MM.1S (cell line): Measurements from ENCODE around the gene STX8.

ENCODE experiments used
- DNase-seq: peaks from one replicate; pipeline ENCODE4 v3.0.0-alpha.2; 2015
- H2AFZ ChIP-seq: fragments of 300-600 bp; sonication (generic); 2 replicates; pipeline ENCODE4 v1.6.0; 2016; ENCODE audit warnings: antibody characterized with exemption, low read length
- H3F3A ChIP-seq: fragments of 300-600 bp; sonication (generic); 2 replicates; pipeline ENCODE4 v1.6.1; 2016; ENCODE audit warnings: mild to moderate bottlenecking, antibody characterized with exemption, low read length, moderate library complexity, mixed read lengths; ENCODE audit not compliant: insufficient read depth
- H3K27ac ChIP-seq: fragments of 300-600 bp; sonication (generic); 2 replicates; pipeline ENCODE4 v1.5.1; 2016; ENCODE audit warnings: mild to moderate bottlenecking, low read length
- H3K27me3 ChIP-seq: fragments of 300-600 bp; sonication (generic); replicated peaks from 2 replicates; pipeline ENCODE4 v1.6.0; 2016; ENCODE audit warnings: low read length; ENCODE audit not compliant: insufficient read depth
- H3K36me3 ChIP-seq: fragments of 300-600 bp; sonication (generic); replicated peaks from 2 replicates; pipeline ENCODE4 v1.6.1; 2016; ENCODE audit warnings: mild to moderate bottlenecking, low read length, mixed read lengths; ENCODE audit not compliant: insufficient read depth
- H3K4me1 ChIP-seq: fragments of 300-600 bp; sonication (generic); 2 replicates; pipeline ENCODE4 v1.6.1; 2016; ENCODE audit warnings: low read length, mixed read lengths
- H3K4me2 ChIP-seq: fragments of 300-600 bp; sonication (generic); 2 replicates; pipeline ENCODE4 v1.6.0; 2016; ENCODE audit warnings: low read depth, low read length
- H3K4me3 ChIP-seq: fragments of 300-600 bp; sonication (generic); 2 replicates; pipeline ENCODE4 v1.5.1; 2016; ENCODE audit warnings: low read length, mixed read lengths
- H3K79me2 ChIP-seq: fragments of 300-600 bp; sonication (generic); 2 replicates; pipeline ENCODE4 v1.6.1; 2016; ENCODE audit warnings: mixed run types, low read length, mixed read lengths
- H3K9ac ChIP-seq: fragments of 300-600 bp; sonication (generic); 2 replicates; pipeline ENCODE4 v1.6.1; 2016; ENCODE audit warnings: low read length, mixed read lengths
- H3K9me2 ChIP-seq: fragments of 300-600 bp; sonication (generic); replicated peaks from 2 replicates; pipeline ENCODE4 v1.6.1; 2016; ENCODE audit warnings: mild to moderate bottlenecking, low read length, mixed read lengths; ENCODE audit not compliant: insufficient read depth
- H3K9me3 ChIP-seq: fragments of 300-600 bp; sonication (generic); replicated peaks from 2 replicates; pipeline ENCODE4 v1.6.1; 2016; ENCODE audit warnings: mild to moderate bottlenecking, low read length, mixed read lengths; ENCODE audit not compliant: insufficient read depth
- H4K20me1 ChIP-seq: fragments of 300-600 bp; sonication (generic); 2 replicates; pipeline ENCODE4 v1.6.1; 2016; ENCODE audit warnings: mild to moderate bottlenecking, low read length, moderate library complexity, mixed read lengths; ENCODE audit not compliant: insufficient read depth
- EZH2 ChIP-seq: fragments of 300-600 bp; sonication (generic); optimal IDR thresholded peaks from 2 replicates; pipeline ENCODE3; 2017; ENCODE audit warnings: low read depth, mild to moderate bottlenecking, antibody characterized with exemption, low read length, mixed read lengths
- EZH2phosphoT487 ChIP-seq: fragments of 300-600 bp; sonication (generic); IDR thresholded peaks from 2 replicates; pipeline ENCODE4 v1.6.1; 2018; ENCODE audit warnings: antibody characterized with exemption, low read length
- TF ChIP-seq, protein P1 (sequence below): fragments of 300-600 bp; sonication (generic); IDR thresholded peaks from 2 replicates; pipeline ENCODE4 v1.5.1; 2016; ENCODE audit warnings: antibody characterized with exemption, low read length, mixed read lengths

STX8 gene

DNA sequence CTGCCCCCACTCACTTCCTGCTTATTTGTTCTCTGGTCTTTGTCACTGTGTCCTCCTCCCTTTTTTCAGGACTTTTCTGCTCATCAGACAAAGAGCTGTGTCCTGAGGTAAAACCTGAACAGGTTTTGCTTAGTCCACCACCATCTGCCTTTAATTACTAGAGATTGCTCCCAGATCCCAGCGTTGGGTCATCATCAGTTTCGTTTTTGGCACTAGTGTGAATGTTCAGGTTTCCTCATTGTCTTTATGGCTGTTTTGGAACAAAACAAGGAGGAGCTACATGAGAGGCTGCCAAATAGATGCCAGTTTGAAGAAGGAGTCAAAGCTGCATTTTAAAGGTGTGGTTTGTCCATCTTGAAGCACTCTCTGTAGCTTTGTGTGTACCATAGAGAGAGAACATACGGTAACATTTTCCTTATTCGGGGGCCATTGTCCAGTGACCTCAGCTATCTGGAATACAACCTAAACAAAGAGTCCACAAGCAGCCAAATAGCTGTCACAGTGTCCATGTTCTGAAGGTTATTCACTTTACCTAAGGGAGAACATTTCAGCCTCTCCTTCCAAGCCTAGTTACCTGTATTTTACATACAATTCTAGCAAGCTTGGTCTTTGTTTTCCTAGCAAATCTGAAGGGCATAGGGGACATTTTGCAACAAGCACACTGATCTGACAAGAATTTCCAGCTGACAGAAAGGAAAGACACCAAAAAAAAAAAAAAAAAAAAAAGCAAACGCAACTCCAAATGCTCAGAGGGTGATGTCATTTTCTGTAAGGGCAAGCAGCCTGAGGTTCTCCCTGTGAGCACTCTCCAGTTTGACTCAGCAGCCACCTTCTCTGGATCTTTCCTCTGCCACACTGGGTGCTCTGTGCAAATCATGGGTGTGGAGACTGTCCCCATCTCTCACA, 358.2 kb downstream of the STX8 start:
- TF ChIP-seq, protein P1, sequence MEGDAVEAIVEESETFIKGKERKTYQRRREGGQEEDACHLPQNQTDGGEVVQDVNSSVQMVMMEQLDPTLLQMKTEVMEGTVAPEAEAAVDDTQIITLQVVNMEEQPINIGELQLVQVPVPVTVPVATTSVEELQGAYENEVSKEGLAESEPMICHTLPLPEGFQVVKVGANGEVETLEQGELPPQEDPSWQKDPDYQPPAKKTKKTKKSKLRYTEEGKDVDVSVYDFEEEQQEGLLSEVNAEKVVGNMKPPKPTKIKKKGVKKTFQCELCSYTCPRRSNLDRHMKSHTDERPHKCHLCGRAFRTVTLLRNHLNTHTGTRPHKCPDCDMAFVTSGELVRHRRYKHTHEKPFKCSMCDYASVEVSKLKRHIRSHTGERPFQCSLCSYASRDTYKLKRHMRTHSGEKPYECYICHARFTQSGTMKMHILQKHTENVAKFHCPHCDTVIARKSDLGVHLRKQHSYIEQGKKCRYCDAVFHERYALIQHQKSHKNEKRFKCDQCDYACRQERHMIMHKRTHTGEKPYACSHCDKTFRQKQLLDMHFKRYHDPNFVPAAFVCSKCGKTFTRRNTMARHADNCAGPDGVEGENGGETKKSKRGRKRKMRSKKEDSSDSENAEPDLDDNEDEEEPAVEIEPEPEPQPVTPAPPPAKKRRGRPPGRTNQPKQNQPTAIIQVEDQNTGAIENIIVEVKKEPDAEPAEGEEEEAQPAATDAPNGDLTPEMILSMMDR: no peak
- TF ChIP-seq EZH2: no peak
- no peak for TF ChIP-seq EZH2phosphoT487

DNA sequence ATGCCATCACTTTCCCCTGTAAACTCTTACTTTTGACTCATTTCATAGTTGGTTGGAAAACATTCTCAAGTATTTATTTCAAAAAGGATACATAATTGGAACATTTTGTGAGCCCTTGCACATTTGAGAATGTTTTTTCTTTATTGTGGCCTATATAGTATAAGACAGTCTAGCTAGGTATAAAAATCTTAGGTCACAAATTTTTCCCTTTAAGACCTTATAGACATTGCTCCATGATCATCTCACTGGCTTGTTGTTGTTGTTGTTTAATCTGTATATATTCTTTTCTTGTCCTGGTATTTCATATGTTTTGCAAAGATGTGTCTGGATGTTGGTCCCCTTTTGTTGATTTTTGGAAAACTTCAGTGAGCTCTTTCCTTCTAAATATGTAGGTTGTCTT, 360.2 kb downstream of the STX8 start:
- H3K4me2 ChIP-seq: no peak overlapping the region
- H2AFZ ChIP-seq: no peak overlapping the region
- H4K20me1 ChIP-seq: no peaks in the 10 kb centered on the region
- DNase-seq: no peak
- H3K9ac ChIP-seq: no peak overlapping the region
- no peak overlapping the region for H3K27ac ChIP-seq
- H3K27me3 ChIP-seq: peaks cover 19% of the 10 kb centered on the region
- H3K36me3 ChIP-seq: no peaks in the 10 kb centered on the region
- H3K79me2 ChIP-seq: no peaks in the 10 kb centered on the region
- no peaks in the 10 kb centered on the region for H3K4me1 ChIP-seq
- no peaks in the 10 kb centered on the region for H3K9me2 ChIP-seq
- H3K9me3 ChIP-seq: no peaks in the 10 kb centered on the region
- no peak overlapping the region for H3K4me3 ChIP-seq
- no peaks in the 10 kb centered on the region for H3F3A ChIP-seq
- no peak for TF ChIP-seq EZH2
- TF ChIP-seq, protein P1: no peak
- no peak for TF ChIP-seq EZH2phosphoT487

More for the DNA sequence above, 358.2 kb downstream of the STX8 start:
- Histone ChIP-seq H3K4me1 (no peaks in the 10 kb centered on the region), H3K9me2 (no peaks in the 10 kb centered on the region), H3K4me3 (no peak overlapping the region), H4K20me1 (no peaks in the 10 kb centered on the region), H3K27ac (no peak overlapping the region), H3K9me3 (no peaks in the 10 kb centered on the region), H3F3A (no peaks in the 10 kb centered on the region), H3K79me2 (no peaks in the 10 kb centered on the region), H3K9ac (no peak overlapping the region), H2AFZ (no peak overlapping the region), H3K36me3 (no peaks in the 10 kb centered on the region), H3K4me2 (0 out of 2 replicates have a peak overlapping the region, but pooled peaks have one; percentile 1), H3K27me3 (peaks cover 23% of the 10 kb centered on the region)
- no peak for DNase-seq

DNA sequence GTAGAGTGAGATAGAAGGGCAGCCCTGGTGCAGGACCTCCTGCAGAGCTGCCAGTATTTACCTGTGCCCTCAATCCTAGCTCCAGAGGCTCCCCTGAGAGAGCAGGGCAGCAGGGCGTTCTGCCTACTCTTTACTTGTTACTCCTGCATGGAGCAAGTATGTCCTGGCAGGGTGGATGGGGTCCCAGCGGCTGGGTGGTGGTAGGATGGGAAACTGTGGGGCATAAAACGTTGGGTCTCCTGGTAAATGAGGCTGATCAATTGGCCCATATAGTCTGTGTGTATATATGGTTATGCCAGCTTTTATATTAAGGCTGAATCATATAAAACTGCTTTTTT, 362.3 kb downstream of the STX8 start:
- H2AFZ ChIP-seq: no peak overlapping the region
- no peaks in the 10 kb centered on the region for H3K9me2 ChIP-seq
- H3K79me2 ChIP-seq: no peaks in the 10 kb centered on the region
- DNase-seq: no peak
- H3K27me3 ChIP-seq: peaks cover 11% of the 10 kb centered on the region
- H3K9ac ChIP-seq: no peak overlapping the region
- no peak overlapping the region for H3K4me3 ChIP-seq
- no peaks in the 10 kb centered on the region for H3K4me1 ChIP-seq
- H3K36me3 ChIP-seq: no peaks in the 10 kb centered on the region
- no peak for TF ChIP-seq EZH2
- TF ChIP-seq EZH2phosphoT487: no peak
- TF ChIP-seq, protein P1: no peak
- no peak overlapping the region for H3K27ac ChIP-seq
- H3K4me2 ChIP-seq: no peak overlapping the region
- H4K20me1 ChIP-seq: no peaks in the 10 kb centered on the region
- H3K9me3 ChIP-seq: no peaks in the 10 kb centered on the region
- no peaks in the 10 kb centered on the region for H3F3A ChIP-seq
